HG03025 (cell line): ENCODE measurements around the gene PIK3CB.
"Not testable (repeated sequence)": the region's sequence is repeated elsewhere in the genome, so short reads cannot be mapped to it uniquely, and the experiment has no call there.

Experiments used
- ATAC-seq: cut with Tn5 transposase; IDR thresholded peaks from one replicate; pipeline ENCODE4 v1.9.1; 2021; ENCODE audit warnings: mild to moderate bottlenecking, moderate library complexity; ENCODE audit not compliant: unreplicated experiment, low FRiP score

PIK3CB gene

GRCh38 chr3:138848696-138849095 lies 14.0 kb upstream of the PIK3CB start:
- no peak for ATAC-seq

GRCh38 chr3:138846824-138847223 lies 12.1 kb upstream of the PIK3CB start:
- not testable (repeated sequence) for ATAC-seq

GRCh38 chr3:138846262-138846791 lies 11.6 kb upstream of the PIK3CB start:
- ATAC-seq: no peak

GRCh38 chr3:138845771-138846173 lies 11.0 kb upstream of the PIK3CB start:
- ATAC-seq: no peak

- no peak for ATAC-seq
Measured at GRCh38 chr3:138845181-138845601, 10.5 kb upstream of the PIK3CB start.

GRCh38 chr3:138842483-138843188 lies 7.9 kb upstream of the PIK3CB start:
- peak; percentile 82 for ATAC-seq

- ATAC-seq: not testable (repeated sequence)
Measured at GRCh38 chr3:138838385-138838784, 3.7 kb upstream of the PIK3CB start.

GRCh38 chr3:138835846-138836245 lies 1.1 kb upstream of the PIK3CB start:
- not testable (repeated sequence) for ATAC-seq

- no peak for ATAC-seq
Measured at GRCh38 chr3:138835397-138835757, 649 bp upstream of the PIK3CB start.

GRCh38 chr3:138833899-138834595 lies 681 bp downstream of the PIK3CB start:
- ATAC-seq: peak; percentile 62

- not testable (repeated sequence) for ATAC-seq
Measured at GRCh38 chr3:138832473-138833057, 2.2 kb downstream of the PIK3CB start.

GRCh38 chr3:138829886-138830510 lies 4.7 kb downstream of the PIK3CB start:
- no peak for ATAC-seq

- no peak for ATAC-seq
Measured at GRCh38 chr3:138829097-138829496, 5.6 kb downstream of the PIK3CB start.

GRCh38 chr3:138827222-138827621 lies 7.5 kb downstream of the PIK3CB start:
- no peak for ATAC-seq

GRCh38 chr3:138825336-138825735 lies 9.4 kb downstream of the PIK3CB start:
- ATAC-seq: no peak

GRCh38 chr3:138824114-138824506 lies 10.6 kb downstream of the PIK3CB start:
- ATAC-seq: no peak

- ATAC-seq: not testable (repeated sequence)
Measured at GRCh38 chr3:138820379-138820778, 14.3 kb downstream of the PIK3CB start.

- ATAC-seq: no peak
Measured at GRCh38 chr3:138818185-138818860, 16.4 kb downstream of the PIK3CB start.

GRCh38 chr3:138817695-138818094 lies 17.0 kb downstream of the PIK3CB start:
- ATAC-seq: no peak

- no peak for ATAC-seq
Measured at GRCh38 chr3:138812806-138813205, 21.9 kb downstream of the PIK3CB start.
